IMR-90 (cell line): Measurements from ENCODE around the gene TAF4.

Experiments
- FOS ChIP-seq: fragments of 150-350 bp; IDR thresholded peaks from 2 replicates; pipeline ENCODE4 v1.6.1; 2016; ENCODE audit warnings: low read depth, low read length
- NFE2L2 ChIP-seq: fragments of 150-350 bp; IDR thresholded peaks from 2 replicates; pipeline ENCODE4 v1.6.1; 2016; ENCODE audit warnings: low read depth, mild to moderate bottlenecking, low read length
- POLR2A ChIP-seq: IDR thresholded peaks from 2 replicates; pipeline ENCODE4 v1.6.1; 2012; ENCODE audit warnings: mild to moderate bottlenecking, low read depth, low read length
- RCOR1 ChIP-seq: IDR thresholded peaks from 2 replicates; pipeline ENCODE4 v1.6.1; 2012; ENCODE audit warnings: mild to moderate bottlenecking, low read length, improper control_type of control experiment; ENCODE audit not compliant: insufficient replicate concordance
- TF ChIP-seq, protein P1 (sequence below): conservative IDR thresholded peaks from 2 replicates; pipeline ENCODE4 v1.5.1; 2012; ENCODE audit warnings: mild to moderate bottlenecking, low read depth, low read length, improper control_type of control experiment
- TF ChIP-seq, protein P2 (sequence below): fragments of 150-350 bp; IDR thresholded peaks from 2 replicates; pipeline ENCODE4 v1.6.1; 2016; ENCODE audit warnings: low read depth, mild to moderate bottlenecking, low read length, moderate library complexity, borderline replicate concordance

DNA sequence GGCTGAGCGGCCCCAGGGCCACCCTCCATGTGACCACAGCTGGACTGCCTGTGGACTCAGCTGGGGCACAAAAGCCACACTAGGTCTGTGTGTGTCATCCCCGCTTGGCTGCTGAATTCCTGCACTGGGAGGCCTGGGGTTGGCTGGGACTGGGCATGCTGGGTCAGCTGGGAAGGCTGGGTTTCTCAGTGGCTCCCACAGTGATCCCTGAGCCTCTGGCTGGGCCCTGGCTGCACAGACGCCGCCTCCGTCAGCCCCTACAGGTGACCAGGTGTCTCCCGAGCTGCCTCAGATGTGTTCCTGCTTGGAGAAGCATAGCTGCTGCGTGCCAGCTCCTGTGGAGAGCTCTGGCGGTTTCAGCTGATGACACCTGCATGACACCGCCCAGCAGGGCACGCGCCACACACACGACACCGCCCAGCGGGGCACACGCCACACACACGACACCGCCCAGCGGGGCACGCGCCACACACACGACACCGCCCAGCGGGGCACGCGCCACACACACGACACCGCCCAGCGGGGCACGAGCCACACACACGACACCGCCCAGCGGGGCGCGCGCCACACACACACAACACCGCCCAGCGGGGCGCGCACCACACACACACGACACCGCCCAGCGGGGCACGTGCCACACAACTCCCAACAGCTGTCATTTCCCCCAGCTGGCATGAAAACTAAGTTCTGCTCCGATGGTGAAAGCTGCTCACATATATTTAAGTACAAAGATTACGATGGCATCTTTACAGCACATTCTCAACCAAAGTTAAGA, 88.8 kb downstream of the TAF4 start:
- TF ChIP-seq, protein P1, sequence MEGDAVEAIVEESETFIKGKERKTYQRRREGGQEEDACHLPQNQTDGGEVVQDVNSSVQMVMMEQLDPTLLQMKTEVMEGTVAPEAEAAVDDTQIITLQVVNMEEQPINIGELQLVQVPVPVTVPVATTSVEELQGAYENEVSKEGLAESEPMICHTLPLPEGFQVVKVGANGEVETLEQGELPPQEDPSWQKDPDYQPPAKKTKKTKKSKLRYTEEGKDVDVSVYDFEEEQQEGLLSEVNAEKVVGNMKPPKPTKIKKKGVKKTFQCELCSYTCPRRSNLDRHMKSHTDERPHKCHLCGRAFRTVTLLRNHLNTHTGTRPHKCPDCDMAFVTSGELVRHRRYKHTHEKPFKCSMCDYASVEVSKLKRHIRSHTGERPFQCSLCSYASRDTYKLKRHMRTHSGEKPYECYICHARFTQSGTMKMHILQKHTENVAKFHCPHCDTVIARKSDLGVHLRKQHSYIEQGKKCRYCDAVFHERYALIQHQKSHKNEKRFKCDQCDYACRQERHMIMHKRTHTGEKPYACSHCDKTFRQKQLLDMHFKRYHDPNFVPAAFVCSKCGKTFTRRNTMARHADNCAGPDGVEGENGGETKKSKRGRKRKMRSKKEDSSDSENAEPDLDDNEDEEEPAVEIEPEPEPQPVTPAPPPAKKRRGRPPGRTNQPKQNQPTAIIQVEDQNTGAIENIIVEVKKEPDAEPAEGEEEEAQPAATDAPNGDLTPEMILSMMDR = no peak
- TF ChIP-seq, protein P2, sequence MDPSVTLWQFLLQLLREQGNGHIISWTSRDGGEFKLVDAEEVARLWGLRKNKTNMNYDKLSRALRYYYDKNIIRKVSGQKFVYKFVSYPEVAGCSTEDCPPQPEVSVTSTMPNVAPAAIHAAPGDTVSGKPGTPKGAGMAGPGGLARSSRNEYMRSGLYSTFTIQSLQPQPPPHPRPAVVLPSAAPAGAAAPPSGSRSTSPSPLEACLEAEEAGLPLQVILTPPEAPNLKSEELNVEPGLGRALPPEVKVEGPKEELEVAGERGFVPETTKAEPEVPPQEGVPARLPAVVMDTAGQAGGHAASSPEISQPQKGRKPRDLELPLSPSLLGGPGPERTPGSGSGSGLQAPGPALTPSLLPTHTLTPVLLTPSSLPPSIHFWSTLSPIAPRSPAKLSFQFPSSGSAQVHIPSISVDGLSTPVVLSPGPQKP = no peak
- TF ChIP-seq RCOR1 = no peak
- no peak for TF ChIP-seq FOS
- TF ChIP-seq POLR2A = no peak
- no peak for TF ChIP-seq NFE2L2
